HepG2 (cell line): ENCODE results near the gene DNAJC4. TPM values are rescaled to one million over a fixed set of nuclear protein-coding genes. Genes with fewer than 3 reads are reported as not detected.

Experiments used
- ATAC-seq: fragments of 200-7000 bp; cut with Tn5 transposase; 3 replicates; pipeline ENCODE4 v1.9.1; 2020; ENCODE audit warnings: mild to moderate bottlenecking, moderate library complexity
- BruUV-seq: library from RNA; stranded (reverse); fragments of 400-500 nt; replicated peaks from 2 replicates; lab custom pipeline; 2021; lab: Mats Ljungman, UMichigan
- CTCF ChIA-PET: fragments of 300-600 bp; formaldehyde crosslinking; extraction: SDS; loops from one replicate; lab custom pipeline; 2021; ENCODE audit warnings: low total read pairs, inconsistent platforms, low intra/inter-chr PET ratio; lab: Yijun Ruan, JAX
- POLR2A ChIA-PET: fragments of 350-600 bp; sonication (Branson Sonifier 250); formaldehyde crosslinking; loops from one replicate; lab custom pipeline; 2020; ENCODE audit warnings: antibody characterized with exemption, inconsistent platforms; lab: Yijun Ruan, JAX
- DNase-seq: peaks from one replicate; pipeline ENCODE4 v3.0.0-alpha.2; 2015; ENCODE audit warnings: low spot score
- FAIRE-seq: peaks from 3 replicates; lab custom pipeline; 2011; peaks lifted over from hg19 to GRCh38; lab: Jason Lieb, UNC
- H2AFZ ChIP-seq: one replicate; pipeline ENCODE4 v1.6.1; 2011; ENCODE audit warnings: low read length, inconsistent platforms
- H3K27ac ChIP-seq: fragments of 300-600 bp; 3 replicates; pipeline ENCODE4 v1.8.0; 2011; ENCODE audit warnings: mixed run types, mild to moderate bottlenecking, mixed read lengths, low read length, inconsistent platforms; ENCODE audit not compliant: insufficient read depth; ENCODE audit errors: extremely low read length
- H3K27me3 ChIP-seq, 2 experiments: fragments of 200-600 bp in 1 of 2; 2 replicates in 1 of 2; 3 replicates in 1 of 2; pipeline versions ENCODE4 v1.6.0 to v1.8.0; 2011; ENCODE audit warnings: low read length in 2 of 2, mild to moderate bottlenecking in 2 of 2, moderate library complexity in 2 of 2, inconsistent platforms in 1 of 2; ENCODE audit not compliant: insufficient read depth in 2 of 2, control insufficient read depth in 1 of 2
- H3K36me3 ChIP-seq, 2 experiments: fragments of 200-600 bp in 1 of 2; replicated peaks in 1 of 2; 2 replicates in 1 of 2; 3 replicates in 1 of 2; pipeline versions ENCODE4 v1.5.1 to v1.8.0; 2011; ENCODE audit warnings: low read length in 2 of 2, inconsistent platforms in 1 of 2; ENCODE audit not compliant: insufficient read depth in 2 of 2, control insufficient read depth in 1 of 2
- H3K4me1 ChIP-seq: 2 replicates; pipeline ENCODE4 v1.5.1; 2012; ENCODE audit warnings: low read length, inconsistent platforms; ENCODE audit not compliant: insufficient read depth
- H3K4me2 ChIP-seq: 2 replicates; pipeline ENCODE4 v1.6.0; 2011; ENCODE audit warnings: low read depth, low read length, inconsistent platforms
- H3K4me3 ChIP-seq, 3 experiments: fragments of 200-600 bp in 1 of 3; sonication (generic), shearing (Covaris generic) in 1 of 3; replicated peaks in 1 of 3; 2 replicates each; pipeline ENCODE4 v1.5.1; 2011 to 2016; ENCODE audit warnings: low read length in 3 of 3, inconsistent platforms in 2 of 3, low read depth in 2 of 3, mild to moderate bottlenecking in 2 of 3, control low read depth in 1 of 3, mixed read lengths in 1 of 3; ENCODE audit not compliant: insufficient read depth in 1 of 3
- H3K79me2 ChIP-seq: one replicate; pipeline ENCODE4 v1.6.1; 2011; ENCODE audit warnings: low read length, inconsistent platforms; ENCODE audit not compliant: insufficient read depth
- H3K9ac ChIP-seq: 2 replicates; pipeline ENCODE4 v1.6.0; 2011; ENCODE audit warnings: mild to moderate bottlenecking, low read depth, low read length, inconsistent platforms; ENCODE audit not compliant: insufficient read depth
- H3K9me3 ChIP-seq: 2 replicates; pipeline ENCODE4 v1.5.1; 2012; ENCODE audit warnings: mild to moderate bottlenecking, low read length
- H4K20me1 ChIP-seq: 2 replicates; pipeline ENCODE4 v1.6.0; 2011; ENCODE audit warnings: inconsistent platforms, mild to moderate bottlenecking, low read length, moderate library complexity; ENCODE audit not compliant: insufficient read depth
- DNMT1 ChIP-seq: sonication (generic); formaldehyde crosslinking; IDR thresholded peaks from 2 replicates; pipeline ENCODE4 v1.5.1; 2020; ENCODE audit warnings: mild to moderate bottlenecking, missing genetic modification reagents
- HOXA9 ChIP-seq: sonication (generic); formaldehyde crosslinking; IDR thresholded peaks from 2 replicates; pipeline ENCODE4 v1.8.1; 2022; ENCODE audit warnings: missing genetic modification reagents, mild to moderate bottlenecking, moderate library complexity, borderline replicate concordance
- KDM4B ChIP-seq: sonication (generic); formaldehyde crosslinking; IDR thresholded peaks from 2 replicates; pipeline ENCODE4 v1.4.0; 2020; ENCODE audit warnings: missing genetic modification reagents
- SOX6 ChIP-seq, 2 experiments: fragments of 450-650 bp in 1 of 2; sonication (generic) in 1 of 2; formaldehyde crosslinking in 1 of 2; IDR thresholded peaks; 2 replicates each; pipeline versions ENCODE4 v1.4.0 to v1.6.1; 2017 to 2020; ENCODE audit warnings: antibody characterized with exemption in 1 of 2, mild to moderate bottlenecking in 1 of 2, missing genetic modification reagents in 1 of 2
- SRSF4 ChIP-seq: fragments of 200-400 bp; formaldehyde crosslinking; IDR thresholded peaks from one replicate; pipeline ENCODE4 v1.6.1; 2018; ENCODE audit warnings: mild to moderate bottlenecking, low read depth, low read length, moderate library complexity; ENCODE audit not compliant: poor library complexity, severe bottlenecking
- THAP7 ChIP-seq: sonication (generic); formaldehyde crosslinking; IDR thresholded peaks from 2 replicates; pipeline ENCODE4 v1.8.1; 2023; ENCODE audit warnings: mild to moderate bottlenecking, missing genetic modification reagents
- ZBTB43 ChIP-seq: sonication (generic); formaldehyde crosslinking; conservative IDR thresholded peaks from 2 replicates; pipeline ENCODE4 v1.4.0; 2020; ENCODE audit warnings: missing genetic modification reagents
- ZC3H13 ChIP-seq: sonication (generic); formaldehyde crosslinking; IDR thresholded peaks from 2 replicates; pipeline ENCODE4 v1.8.1; 2023; ENCODE audit warnings: mild to moderate bottlenecking, missing genetic modification reagents, moderate library complexity
- ZNF430 ChIP-seq: sonication (generic); formaldehyde crosslinking; IDR thresholded peaks from 2 replicates; pipeline ENCODE4 v1.9.0; 2021; ENCODE audit warnings: mild to moderate bottlenecking, missing genetic modification reagents
- ZNF740 ChIP-seq: sonication (generic); formaldehyde crosslinking; IDR thresholded peaks from 2 replicates; pipeline ENCODE4 v1.4.0; 2020; ENCODE audit warnings: missing genetic modification reagents
- ZSCAN20 ChIP-seq: sonication (generic); formaldehyde crosslinking; IDR thresholded peaks from 2 replicates; pipeline ENCODE4 v1.4.0; 2020; ENCODE audit warnings: missing genetic modification reagents, mild to moderate bottlenecking, borderline replicate concordance
- WGBS: methylation state at CpG from one replicate; pipeline ENCODE4 v1.1.6; 2017; ENCODE audit warnings: low lambda C conversion rate; 5-methylcytosine and 5-hydroxymethylcytosine counted together
- in situ Hi-C: cut with HindIII; loops from 2 replicates; pipeline ENCODE4 v1.10.0; 2017; ENCODE audit warnings: low pct_unique_long_range_greater_than_20kb; ENCODE audit not compliant: extremely low pct_ligation_motif_present
- intact Hi-C: fragments of 100-400 bp; cut with micrococcal nuclease; formaldehyde crosslinking; loops from one replicate; pipeline ENCODE4 v1.10.0; 2022; ENCODE audit not compliant: unreplicated experiment
- polyA plus RNA-seq, 8 experiments: library from polyadenylated mRNA; depleted of rRNA in 3 of 8; stranded (reverse) in 7 of 8; unstranded in 1 of 8; fragments of >200 nt; fragmentation: Illumina TruSeq in 4 of 8; extraction: Trizol in 4 of 8; gene quantifications; 2 replicates each; pipeline versions ENCODE4 v1.2.1 to v1.2.3, GENCODE V29; 2011 to 2016; ENCODE audit warnings: low read depth in 4 of 8, missing spikeins in 1 of 8, mixed read lengths in 1 of 8; ENCODE audit not compliant: insufficient read depth in 1 of 8
- total RNA-seq, 5 experiments: library from RNA; depleted of rRNA; stranded (reverse); fragments of >200 nt; fragmentation: Illumina TruSeq; extraction: Trizol; gene quantifications; 2 replicates each; pipeline ENCODE4 v1.2.3, GENCODE V29; 2016; ENCODE audit warnings: low read depth in 1 of 5
- TF ChIP-seq, protein P1 (sequence below): sonication (generic); formaldehyde crosslinking; IDR thresholded peaks from 2 replicates; pipeline ENCODE4 v1.4.0; 2020; ENCODE audit warnings: missing genetic modification reagents, borderline replicate concordance
- TF ChIP-seq, protein P2 (sequence below): sonication (generic); formaldehyde crosslinking; conservative IDR thresholded peaks from 2 replicates; pipeline ENCODE4 v1.8.0; 2022; ENCODE audit warnings: mild to moderate bottlenecking, moderate library complexity, missing genetic modification reagents
- TF ChIP-seq, protein P3 (sequence below): sonication (generic); formaldehyde crosslinking; IDR thresholded peaks from 2 replicates; pipeline ENCODE4 v1.4.0; 2020; ENCODE audit warnings: missing genetic modification reagents

Gene DNAJC4
- total and polyA plus RNA-seq, 2 of the 13 experiments (the other 11 are each of a cell fraction or from before 2014, with no cell fraction given) = 10.3 to 60.8 TPM

DNA sequence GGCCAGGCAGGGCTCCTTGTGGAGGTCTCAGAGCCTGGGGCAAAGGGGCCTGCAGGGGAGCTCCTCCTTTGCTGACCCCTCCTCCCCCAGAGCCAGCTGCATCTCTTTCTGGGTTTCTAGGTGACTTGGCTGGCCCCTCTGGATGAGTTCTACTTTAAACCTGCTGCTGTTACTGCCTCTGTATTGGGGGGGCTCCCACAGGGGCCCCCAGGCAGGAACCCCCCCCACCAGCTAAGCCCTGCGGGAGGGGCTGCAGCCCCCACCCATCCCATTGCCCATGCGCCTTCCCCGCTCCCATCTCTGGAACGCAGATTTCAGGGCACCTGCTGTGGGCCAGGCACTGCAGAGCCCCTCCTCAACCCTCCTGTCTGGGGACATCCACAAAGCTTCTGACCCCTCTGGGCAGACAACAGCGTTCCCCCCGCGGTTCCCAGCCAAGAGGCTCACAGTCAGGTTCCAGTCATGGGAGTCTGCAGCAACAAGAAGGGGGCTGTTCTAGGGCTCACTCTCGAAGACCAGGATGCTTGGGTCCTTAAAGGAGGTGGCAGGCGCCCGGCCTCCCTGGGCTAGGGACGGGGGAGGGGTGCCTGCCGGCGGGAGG, 20.2 kb downstream of the DNAJC4 start:
- H3K36me3 ChIP-seq = 0 out of 5 replicates have a peak, but pooled peaks cover under 1 to 1% of the 10 kb centered on the region in 2 experiments
- no TSS peak for BruUV-seq
- no peaks in the 10 kb centered on the region for H4K20me1 ChIP-seq
- H3K27ac ChIP-seq = no peak overlapping the region
- ATAC-seq (peak; percentile 1; the same call in 2 of the 3 replicates), DNase-seq (no peak), FAIRE-seq (no peak)
- in situ Hi-C loops = no loop called here
- no peak overlapping the region for H2AFZ ChIP-seq
- H3K4me2 ChIP-seq = peak overlapping the region; percentile 100
- H3K9me3 ChIP-seq = no peaks in the 10 kb centered on the region
- H3K4me1 ChIP-seq = peaks cover 51% of the 10 kb centered on the region
- WGBS = 37% methylated on average over 7 of the region's 13 CpGs
- H3K27me3 ChIP-seq = no peaks in the 10 kb centered on the region; a peak in 1 of 5 replicates
- H3K4me3 ChIP-seq = peak overlapping the region; percentile 68 to 88 (median 83)
- intact Hi-C loops = loop anchor here (2.0 kb wide), 2 partner anchors 18 to 60 kb away; no protein-coding TSS in a partner anchor
- CTCF ChIA-PET = no interaction called here
- peak overlapping the region; percentile 55; the same call in 1 of the 2 replicates for H3K9ac ChIP-seq
- POLR2A ChIA-PET = interaction anchor here (0.9 to 2.0 kb wide), 7 partner anchors 9 to 69 kb away, joined by 3 to 14 read pairs (median 5); partner anchors contain the start of genes FKBP2 and PRDX5
- peaks cover 17% of the 10 kb centered on the region for H3K79me2 ChIP-seq
- TF ChIP-seq ZSCAN20 (CRISPR knock-in tag) (no peak), ZNF740 (CRISPR knock-in tag) (no peak), ZBTB43 (no peak), DNMT1 (CRISPR knock-in tag) (no peak), ZC3H13 (CRISPR knock-in tag) (0 out of 2 replicates have a peak, but pooled peaks have one; percentile 33), SOX6 (IDR thresholded peaks at IDR 0.05) (no peak), SOX6 (CRISPR knock-in tag; IDR thresholded peaks at IDR 0.05) (no peak), SRSF4 (no peak), KDM4B (CRISPR knock-in tag) (no peak), ZNF430 (CRISPR knock-in tag) (no peak), THAP7 (CRISPR knock-in tag) (no peak), HOXA9 (CRISPR knock-in tag) (no peak)
- TF ChIP-seq, protein P1, sequence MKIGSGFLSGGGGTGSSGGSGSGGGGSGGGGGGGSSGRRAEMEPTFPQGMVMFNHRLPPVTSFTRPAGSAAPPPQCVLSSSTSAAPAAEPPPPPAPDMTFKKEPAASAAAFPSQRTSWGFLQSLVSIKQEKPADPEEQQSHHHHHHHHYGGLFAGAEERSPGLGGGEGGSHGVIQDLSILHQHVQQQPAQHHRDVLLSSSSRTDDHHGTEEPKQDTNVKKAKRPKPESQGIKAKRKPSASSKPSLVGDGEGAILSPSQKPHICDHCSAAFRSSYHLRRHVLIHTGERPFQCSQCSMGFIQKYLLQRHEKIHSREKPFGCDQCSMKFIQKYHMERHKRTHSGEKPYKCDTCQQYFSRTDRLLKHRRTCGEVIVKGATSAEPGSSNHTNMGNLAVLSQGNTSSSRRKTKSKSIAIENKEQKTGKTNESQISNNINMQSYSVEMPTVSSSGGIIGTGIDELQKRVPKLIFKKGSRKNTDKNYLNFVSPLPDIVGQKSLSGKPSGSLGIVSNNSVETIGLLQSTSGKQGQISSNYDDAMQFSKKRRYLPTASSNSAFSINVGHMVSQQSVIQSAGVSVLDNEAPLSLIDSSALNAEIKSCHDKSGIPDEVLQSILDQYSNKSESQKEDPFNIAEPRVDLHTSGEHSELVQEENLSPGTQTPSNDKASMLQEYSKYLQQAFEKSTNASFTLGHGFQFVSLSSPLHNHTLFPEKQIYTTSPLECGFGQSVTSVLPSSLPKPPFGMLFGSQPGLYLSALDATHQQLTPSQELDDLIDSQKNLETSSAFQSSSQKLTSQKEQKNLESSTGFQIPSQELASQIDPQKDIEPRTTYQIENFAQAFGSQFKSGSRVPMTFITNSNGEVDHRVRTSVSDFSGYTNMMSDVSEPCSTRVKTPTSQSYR (CRISPR knock-in tag) = 0 out of 2 replicates have a peak, but pooled peaks have one; percentile 32
- TF ChIP-seq, protein P2, sequence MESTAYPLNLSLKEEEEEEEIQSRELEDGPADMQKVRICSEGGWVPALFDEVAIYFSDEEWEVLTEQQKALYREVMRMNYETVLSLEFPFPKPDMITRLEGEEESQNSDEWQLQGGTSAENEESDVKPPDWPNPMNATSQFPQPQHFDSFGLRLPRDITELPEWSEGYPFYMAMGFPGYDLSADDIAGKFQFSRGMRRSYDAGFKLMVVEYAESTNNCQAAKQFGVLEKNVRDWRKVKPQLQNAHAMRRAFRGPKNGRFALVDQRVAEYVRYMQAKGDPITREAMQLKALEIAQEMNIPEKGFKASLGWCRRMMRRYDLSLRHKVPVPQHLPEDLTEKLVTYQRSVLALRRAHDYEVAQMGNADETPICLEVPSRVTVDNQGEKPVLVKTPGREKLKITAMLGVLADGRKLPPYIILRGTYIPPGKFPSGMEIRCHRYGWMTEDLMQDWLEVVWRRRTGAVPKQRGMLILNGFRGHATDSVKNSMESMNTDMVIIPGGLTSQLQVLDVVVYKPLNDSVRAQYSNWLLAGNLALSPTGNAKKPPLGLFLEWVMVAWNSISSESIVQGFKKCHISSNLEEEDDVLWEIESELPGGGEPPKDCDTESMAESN (CRISPR knock-in tag) = 0 out of 2 replicates have a peak, but pooled peaks have one; percentile 28
- TF ChIP-seq, protein P3, sequence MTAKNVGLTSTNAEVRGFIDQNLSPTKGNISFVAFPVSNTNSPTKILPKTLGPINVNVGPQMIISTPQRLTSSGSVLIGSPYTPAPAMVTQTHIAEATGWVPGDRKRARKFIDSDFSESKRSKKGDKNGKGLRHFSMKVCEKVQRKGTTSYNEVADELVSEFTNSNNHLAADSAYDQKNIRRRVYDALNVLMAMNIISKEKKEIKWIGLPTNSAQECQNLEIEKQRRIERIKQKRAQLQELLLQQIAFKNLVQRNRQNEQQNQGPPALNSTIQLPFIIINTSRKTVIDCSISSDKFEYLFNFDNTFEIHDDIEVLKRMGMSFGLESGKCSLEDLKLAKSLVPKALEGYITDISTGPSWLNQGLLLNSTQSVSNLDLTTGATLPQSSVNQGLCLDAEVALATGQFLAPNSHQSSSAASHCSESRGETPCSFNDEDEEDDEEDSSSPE = no peak
